HEK293T (cell line): Measurements from ENCODE around the gene TMPRSS9.

Experiments
- FOXK2 ChIP-seq: fragments of 450-650 bp; IDR thresholded peaks from 2 replicates; pipeline ENCODE4 v1.6.1; 2016; ENCODE audit warnings: mild to moderate bottlenecking
- SP1 ChIP-seq: fragments of 450-650 bp; IDR thresholded peaks from 2 replicates; pipeline ENCODE4 v1.6.1; 2017
- TARDBP ChIP-seq: fragments of 450-650 bp; IDR thresholded peaks from 2 replicates; pipeline ENCODE4 v1.6.1; 2016
- ZNF384 ChIP-seq: fragments of 450-650 bp; IDR thresholded peaks from 2 replicates; pipeline ENCODE4 v1.6.1; 2016
- TF ChIP-seq, protein P1 (sequence below): fragments of 450-650 bp; IDR thresholded peaks from 2 replicates; pipeline ENCODE4 v1.6.1; 2016

DNA sequence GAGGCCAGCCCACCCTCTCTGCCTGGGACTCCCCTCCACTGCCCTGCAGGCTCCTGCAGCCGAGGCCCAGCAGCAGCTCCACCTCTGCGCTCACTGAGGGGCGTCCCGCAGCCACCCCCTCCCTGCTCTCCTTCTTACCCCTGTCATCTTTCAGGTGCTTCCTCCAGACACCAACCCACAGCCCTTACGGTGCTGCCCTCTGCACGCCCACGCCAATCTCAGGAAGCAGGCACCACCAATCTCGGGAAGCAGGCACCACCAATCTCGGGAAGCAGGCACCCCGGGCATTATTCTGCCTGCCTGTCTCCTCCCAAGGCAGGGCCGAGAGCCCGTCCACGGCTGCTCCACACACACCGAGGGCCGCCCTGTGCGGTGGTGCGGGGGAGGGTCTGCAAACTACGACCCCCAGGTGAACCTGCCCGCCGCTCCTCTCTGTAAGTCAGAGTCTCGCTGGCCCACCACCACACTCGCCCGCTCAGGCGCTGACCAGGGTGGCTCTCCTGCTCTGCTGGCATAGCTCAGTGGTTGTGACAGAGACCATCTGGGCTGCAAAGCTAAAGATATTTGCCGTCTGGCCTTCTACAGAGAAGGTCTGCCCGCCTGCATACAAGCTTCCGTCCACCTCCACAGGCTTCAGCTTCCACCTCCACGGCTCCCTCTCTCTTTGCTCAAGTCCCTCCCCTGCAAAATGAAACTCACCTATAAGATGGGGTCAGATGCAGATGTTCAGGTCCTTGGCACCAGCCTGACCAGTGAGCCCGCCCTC is 34.6 kb upstream of the TMPRSS9 start:
- TF ChIP-seq ZNF384: no peak
- no peak for TF ChIP-seq FOXK2
- no peak for TF ChIP-seq SP1
- TF ChIP-seq, protein P1, sequence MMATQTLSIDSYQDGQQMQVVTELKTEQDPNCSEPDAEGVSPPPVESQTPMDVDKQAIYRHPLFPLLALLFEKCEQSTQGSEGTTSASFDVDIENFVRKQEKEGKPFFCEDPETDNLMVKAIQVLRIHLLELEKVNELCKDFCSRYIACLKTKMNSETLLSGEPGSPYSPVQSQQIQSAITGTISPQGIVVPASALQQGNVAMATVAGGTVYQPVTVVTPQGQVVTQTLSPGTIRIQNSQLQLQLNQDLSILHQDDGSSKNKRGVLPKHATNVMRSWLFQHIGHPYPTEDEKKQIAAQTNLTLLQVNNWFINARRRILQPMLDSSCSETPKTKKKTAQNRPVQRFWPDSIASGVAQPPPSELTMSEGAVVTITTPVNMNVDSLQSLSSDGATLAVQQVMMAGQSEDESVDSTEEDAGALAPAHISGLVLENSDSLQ: no peak
- TF ChIP-seq TARDBP: no peak
